B cell (primary cell): ENCODE data around the gene MCM5. TPM values are rescaled to one million over a fixed set of nuclear protein-coding genes. Genes with fewer than 3 reads are reported as not detected.

Experiments used
- ATAC-seq: fragments of 200-7000 bp; cut with Tn5 transposase; one replicate; pipeline ENCODE4 v1.10.0; 2021; ENCODE audit warnings: low read depth, mild to moderate bottlenecking, moderate number of reproducible peaks, moderate library complexity
- CTCF ChIA-PET: fragments of 350-600 bp; sonication (Branson Sonifier 250); formaldehyde crosslinking; loops from one replicate; lab custom pipeline; 2021; ENCODE audit warnings: antibody characterized with exemption, inconsistent platforms; lab: Charles Lee
- POLR2A ChIA-PET: fragments of 350-600 bp; sonication (Branson Sonifier 250); formaldehyde crosslinking; loops from one replicate; lab custom pipeline; 2021; ENCODE audit warnings: antibody characterized with exemption; lab: Charles Lee
- DNase-seq: peaks from one replicate; pipeline ENCODE4 v3.0.0; 2013
- H2AFZ ChIP-seq: 2 replicates; pipeline ENCODE4 v1.6.1; 2012; ENCODE audit warnings: mild to moderate bottlenecking, low read depth, low read length; ENCODE audit not compliant: insufficient read depth, poor library complexity, severe bottlenecking
- H3K27ac ChIP-seq, 2 donors: 1 replicate in 1 of 2; 2 replicates in 1 of 2; pipeline ENCODE4 v1.5.1; 2012 to 2013; ENCODE audit warnings: low read length in 2 of 2, mild to moderate bottlenecking in 2 of 2, moderate library complexity in 1 of 2
- H3K27me3 ChIP-seq, 4 experiments: fragments of 200-600 bp in 1 of 4; sonication (generic) in 1 of 4; replicated peaks in 1 of 4; 1 replicate in 2 of 4; 2 replicates in 2 of 4; pipeline versions ENCODE4 v1.6.1 to v1.7.0; 2013 to 2016; ENCODE audit warnings: low read length in 3 of 4, mild to moderate bottlenecking in 2 of 4, mixed read lengths in 1 of 4, moderate library complexity in 1 of 4; ENCODE audit not compliant: insufficient read depth in 4 of 4, control insufficient read depth in 3 of 4; ENCODE audit errors: control extremely low read depth in 1 of 4
- H3K36me3 ChIP-seq, 2 experiments: replicated peaks in 1 of 2; 1 replicate in 1 of 2; 2 replicates in 1 of 2; pipeline versions ENCODE4 v1.6.1 to v1.7.1; 2013; ENCODE audit warnings: low read length in 1 of 2; ENCODE audit not compliant: insufficient read depth in 2 of 2, control insufficient read depth in 1 of 2; ENCODE audit errors: control extremely low read depth in 1 of 2, extremely low read depth in 1 of 2
- H3K4me1 ChIP-seq, 2 donors: fragments of 200-600 bp in 1 of 2; sonication (generic) in 1 of 2; 1 replicate in 1 of 2; 2 replicates in 1 of 2; pipeline versions ENCODE4 v1.5.1 to v1.6.1; 2013 to 2017; ENCODE audit warnings: low read length in 2 of 2; ENCODE audit not compliant: control insufficient read depth in 2 of 2, insufficient read depth in 2 of 2
- H3K4me2 ChIP-seq: replicated peaks from 2 replicates; pipeline ENCODE3; 2012; ENCODE audit warnings: mild to moderate bottlenecking, low read depth, low read length; ENCODE audit not compliant: poor library complexity, severe bottlenecking
- H3K4me3 ChIP-seq, 5 experiments: fragments of 200-600 bp in 1 of 5; sonication (generic) in 1 of 5; 1 replicate in 3 of 5; 2 replicates in 2 of 5; pipeline versions ENCODE4 v1.5.1 to v1.7.0; 2011 to 2016; ENCODE audit warnings: low read length in 4 of 5, mild to moderate bottlenecking in 4 of 5, low read depth in 2 of 5, control low read depth in 1 of 5, moderate library complexity in 1 of 5; ENCODE audit not compliant: insufficient read depth in 1 of 5; ENCODE audit errors: control extremely low read depth in 1 of 5, extremely low read depth in 1 of 5
- H3K79me2 ChIP-seq: fragments of 200-600 bp; sonication (generic); one replicate; pipeline ENCODE4 v1.6.0; 2016; ENCODE audit warnings: low read length; ENCODE audit not compliant: control insufficient read depth, insufficient read depth
- H3K9ac ChIP-seq: fragments of 200-600 bp; sonication (generic); 2 replicates; pipeline ENCODE4 v1.6.1; 2017; ENCODE audit warnings: mild to moderate bottlenecking, low read length, moderate library complexity
- H3K9me3 ChIP-seq, 3 donors: one replicate each; pipeline versions ENCODE4 v1.6.1 to v1.7.1; 2013; ENCODE audit warnings: low read length in 2 of 3; ENCODE audit not compliant: control insufficient read depth in 2 of 3, insufficient read depth in 1 of 3; ENCODE audit errors: control extremely low read depth in 1 of 3
- H4K20me1 ChIP-seq: 2 replicates; pipeline ENCODE4 v1.6.0; 2012; ENCODE audit warnings: mild to moderate bottlenecking, low read length; ENCODE audit not compliant: insufficient read depth, control insufficient read depth, poor library complexity, severe bottlenecking
- H3K27ac Mint-ChIP-seq: one replicate; pipeline ENCODE4 v1.8.0; 2021; ENCODE audit warnings: mixed read lengths
- H3K27me3 Mint-ChIP-seq: one replicate; pipeline ENCODE4 v1.8.0; 2021; ENCODE audit warnings: mixed read lengths
- H3K4me1 Mint-ChIP-seq: one replicate; pipeline ENCODE4 v1.8.0; 2021; ENCODE audit warnings: mixed read lengths
- H3K4me3 Mint-ChIP-seq: one replicate; pipeline ENCODE4 v1.8.0; 2021; ENCODE audit warnings: mixed read lengths
- H3K9me3 Mint-ChIP-seq: one replicate; pipeline ENCODE4 v1.8.0; 2022; ENCODE audit warnings: mixed read lengths; ENCODE audit not compliant: insufficient read depth
- CTCF ChIP-seq: fragments of 200-600 bp; IDR thresholded peaks from one replicate; pipeline ENCODE4 v1.8.0; 2022; ENCODE audit warnings: antibody characterized with exemption, mild to moderate bottlenecking
- EZH2 ChIP-seq: IDR thresholded peaks from 2 replicates; pipeline ENCODE4 v1.6.1; 2012; ENCODE audit warnings: borderline replicate concordance, low read depth, mild to moderate bottlenecking, moderate library complexity, low read length; ENCODE audit not compliant: insufficient read depth, poor library complexity, severe bottlenecking
- WGBS: methylation state at CpG from one replicate; pipeline ENCODE4 v1.1.5; 2013; ENCODE audit warnings: missing lambda C conversion rate; ENCODE audit not compliant: insufficient coverage; 5-methylcytosine and 5-hydroxymethylcytosine counted together
- intact Hi-C: fragments of 100-400 bp; cut with micrococcal nuclease; formaldehyde crosslinking; loops from one replicate; pipeline ENCODE4 v1.10.0; 2022
- polyA plus RNA-seq: library from polyadenylated mRNA; depleted of rRNA; stranded (reverse); fragments of >200 nt; gene quantifications from 2 replicates; pipeline ENCODE4 v1.2.3, GENCODE V29; 2012
- total RNA-seq, 2 donors: library from RNA; stranded (reverse); fragments of 120-200 nt in 1 of 2; gene quantifications; 1 replicate in 1 of 2; 2 replicates in 1 of 2; pipeline versions ENCODE4 v1.2.3 to v1.2.4, GENCODE V29; 2013 to 2022

The MCM5 gene
- total and polyA plus RNA-seq, 2 donors (not counting 1 experiment from before 2014, with no cell fraction given) = 112 to 203 TPM

GRCh38 chr22:35460688-35461087 lies 60.7 kb downstream of the MCM5 start:
- H3K27ac ChIP-seq = no peak overlapping the region
- H3K79me2 ChIP-seq = no peaks in the 10 kb centered on the region
- intact Hi-C loops = no loop called here
- no peak overlapping the region for H3K4me2 ChIP-seq
- H3K27ac Mint-ChIP-seq = no peak overlapping the region
- no peaks in the 10 kb centered on the region for H4K20me1 ChIP-seq
- POLR2A ChIA-PET = interaction anchor here (0.7 kb wide), 1 partner anchor 150 kb away, joined by 3 read pairs; no protein-coding TSS in a partner anchor
- no peak overlapping the region for H3K9ac ChIP-seq
- no peak for TF ChIP-seq CTCF
- no peak for TF ChIP-seq EZH2
- no peaks in the 10 kb centered on the region for H3K36me3 ChIP-seq
- peaks cover 4% of the 10 kb centered on the region for H3K9me3 Mint-ChIP-seq
- WGBS = 77% methylated on average over 8 of the region's 8 CpGs
- no peaks in the 10 kb centered on the region for H3K9me3 ChIP-seq
- DNase-seq (no peak), ATAC-seq (no peak)
- H2AFZ ChIP-seq = no peak overlapping the region
- no peaks in the 10 kb centered on the region for H3K27me3 Mint-ChIP-seq
- no peaks in the 10 kb centered on the region for H3K27me3 ChIP-seq
- no peak overlapping the region for H3K4me3 ChIP-seq
- CTCF ChIA-PET = no interaction called here
- no peak overlapping the region for H3K4me3 Mint-ChIP-seq
- H3K4me1 ChIP-seq = peaks cover 8 to 10% of the 10 kb centered on the region in 2 donors
- H3K4me1 Mint-ChIP-seq = peaks cover 10% of the 10 kb centered on the region

GRCh38 chr22:35462498-35463230 lies 62.7 kb downstream of the MCM5 start:
- Histone ChIP-seq H2AFZ (no peak overlapping the region), H3K9ac (no peak overlapping the region), H3K36me3 (no peaks in the 10 kb centered on the region), H3K27ac (no peak overlapping the region), H3K4me3 (no peak overlapping the region), H4K20me1 (no peaks in the 10 kb centered on the region), H3K4me2 (no peak overlapping the region), H3K79me2 (no peaks in the 10 kb centered on the region), H3K4me1 (peaks cover 8 to 10% of the 10 kb centered on the region in 2 donors), H3K9me3 (no peaks in the 10 kb centered on the region), H3K27me3 (no peaks in the 10 kb centered on the region)
- peaks cover 10% of the 10 kb centered on the region for H3K4me1 Mint-ChIP-seq
- 87% methylated on average over 8 of the region's 9 CpGs for WGBS
- peaks cover 4% of the 10 kb centered on the region for H3K9me3 Mint-ChIP-seq
- TF ChIP-seq EZH2 = no peak
- TF ChIP-seq CTCF = no peak
- no peaks in the 10 kb centered on the region for H3K27me3 Mint-ChIP-seq
- ChIA-PET CTCF (no interaction called here), POLR2A (no interaction called here)
- no peak overlapping the region for H3K4me3 Mint-ChIP-seq
- ATAC-seq (no peak), DNase-seq (no peak)
- intact Hi-C loops = no loop called here
- H3K27ac Mint-ChIP-seq = no peak overlapping the region
